ENCODE data around the gene MTO1.
"Not testable (repeated sequence)": the region's sequence is repeated elsewhere in the genome, so short reads cannot be mapped to it uniquely, and the experiment has no call there.

Gene MTO1

GRCh38 chr6:73534628-73535027 lies 73.1 kb downstream of the MTO1 start:
- DNase-seq, result no peak

GRCh38 chr6:73537677-73538076 lies 76.1 kb downstream of the MTO1 start:
- DNase-seq, result no peak

DNA sequence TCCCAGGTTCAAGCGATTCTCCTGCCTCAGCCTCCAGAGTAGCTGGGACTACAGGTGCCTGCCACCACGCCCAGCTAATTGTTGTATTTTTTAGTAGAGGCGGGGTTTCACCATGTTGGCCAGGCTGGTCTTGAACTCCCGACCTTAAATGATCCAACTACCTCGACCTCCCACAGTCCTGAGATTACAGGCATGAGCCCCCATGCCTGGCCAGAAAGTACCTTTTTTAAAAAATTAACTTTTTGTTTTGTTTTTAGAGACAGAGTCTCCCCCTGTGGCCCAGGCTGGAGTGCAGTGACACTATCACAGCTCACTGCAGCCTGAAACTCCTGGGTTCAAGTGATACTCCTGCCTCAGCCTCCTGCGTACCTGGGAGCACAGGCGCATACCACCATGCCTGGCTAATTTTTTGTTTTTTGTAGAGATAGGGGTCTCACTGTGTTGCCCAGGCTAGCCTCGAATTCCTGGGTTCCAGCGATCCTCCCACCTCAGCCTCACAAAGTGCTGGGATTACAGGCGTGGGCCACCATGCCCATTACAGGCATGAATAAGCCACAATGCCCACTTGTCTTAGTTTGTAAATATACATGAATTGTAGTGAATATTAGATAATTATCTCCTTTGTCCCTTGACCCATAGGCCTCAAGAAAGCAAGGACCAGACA lies 76.7 kb downstream of the MTO1 start:
- no peak for DNase-seq

DNA sequence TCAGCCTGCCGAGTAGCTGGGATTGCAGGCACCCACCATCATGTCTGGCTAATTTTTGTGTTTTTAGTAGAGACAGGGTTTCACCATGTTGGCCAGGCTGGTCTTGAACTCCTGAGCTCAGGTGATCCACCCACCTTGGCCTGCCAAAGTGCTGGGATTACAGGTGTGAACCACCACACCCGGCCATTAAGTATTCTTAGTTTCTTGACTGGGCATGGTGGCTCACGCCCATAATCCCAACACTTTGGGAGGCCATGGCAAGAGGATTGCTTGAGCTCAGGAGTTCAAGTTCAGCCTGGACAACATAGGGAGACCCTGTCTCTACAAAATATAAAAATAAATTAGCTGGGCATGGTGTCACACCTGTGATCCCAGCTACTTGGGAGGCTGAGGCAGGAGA lies 80.9 kb downstream of the MTO1 start:
- DNase-seq, result not testable (repeated sequence)

DNA sequence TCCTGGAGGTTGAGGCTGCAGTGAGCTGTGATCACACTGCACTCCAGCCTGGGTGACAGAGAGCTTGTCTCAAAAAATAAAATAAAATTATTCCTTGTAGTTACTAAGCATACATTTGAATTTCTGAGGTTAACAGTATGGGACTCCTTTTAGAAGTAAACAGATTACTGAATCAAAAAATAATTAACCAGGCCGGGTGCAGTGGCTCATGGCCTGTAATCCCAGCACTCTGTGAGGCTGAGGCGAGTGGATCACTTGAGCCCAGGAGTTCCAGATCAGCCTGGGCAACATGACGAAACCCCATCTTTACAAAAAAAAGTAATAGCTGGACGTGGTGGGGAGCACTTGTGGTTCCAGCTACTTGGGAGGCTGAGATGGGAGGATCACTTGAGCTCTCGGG lies 81.4 kb downstream of the MTO1 start:
- DNase-seq, result no peak

DNA sequence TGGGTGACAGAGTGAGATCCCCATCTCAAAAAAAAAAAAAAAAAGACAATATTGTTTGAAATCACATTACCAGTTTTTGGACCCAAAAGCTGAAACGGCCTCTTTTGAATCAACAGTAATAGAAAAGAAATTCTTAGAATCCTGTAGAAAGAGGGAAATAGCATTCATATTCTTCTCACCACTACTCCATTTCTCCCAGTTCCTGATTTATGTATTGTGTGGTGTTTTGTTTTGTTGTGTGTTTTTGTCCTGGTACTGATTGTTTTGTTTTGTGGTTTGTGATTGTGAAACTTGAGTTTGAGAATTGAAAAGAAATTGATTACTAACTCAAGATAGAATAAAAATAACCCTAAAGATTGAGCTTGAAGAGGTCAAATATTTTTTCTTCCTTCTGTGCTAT lies 85.5 kb downstream of the MTO1 start:
- no peak for DNase-seq

- no peak for DNase-seq
These were observed 87.2 kb downstream of the MTO1 start for GRCh38 chr6:73548458-73549446.

DNA sequence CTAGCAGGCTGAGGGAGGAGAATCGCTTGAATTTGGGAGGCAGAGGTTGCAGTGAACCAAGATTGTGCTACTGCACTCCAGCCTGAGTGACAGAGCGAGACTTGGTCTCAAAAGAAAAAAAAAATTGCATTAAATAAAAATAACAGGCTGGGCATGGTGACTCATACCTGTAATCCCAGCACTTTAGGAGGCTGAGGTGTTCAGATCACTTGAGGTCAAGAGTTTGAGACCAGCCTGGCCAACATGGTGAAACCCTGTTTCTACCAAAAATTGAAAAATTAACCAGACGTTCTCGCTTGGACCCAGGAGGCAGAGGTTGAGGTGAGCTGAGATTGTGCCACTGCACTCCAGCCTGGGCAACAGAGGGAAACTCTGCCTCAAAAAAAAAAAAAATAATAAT lies 89.6 kb downstream of the MTO1 start:
- not testable (repeated sequence) for DNase-seq

DNA sequence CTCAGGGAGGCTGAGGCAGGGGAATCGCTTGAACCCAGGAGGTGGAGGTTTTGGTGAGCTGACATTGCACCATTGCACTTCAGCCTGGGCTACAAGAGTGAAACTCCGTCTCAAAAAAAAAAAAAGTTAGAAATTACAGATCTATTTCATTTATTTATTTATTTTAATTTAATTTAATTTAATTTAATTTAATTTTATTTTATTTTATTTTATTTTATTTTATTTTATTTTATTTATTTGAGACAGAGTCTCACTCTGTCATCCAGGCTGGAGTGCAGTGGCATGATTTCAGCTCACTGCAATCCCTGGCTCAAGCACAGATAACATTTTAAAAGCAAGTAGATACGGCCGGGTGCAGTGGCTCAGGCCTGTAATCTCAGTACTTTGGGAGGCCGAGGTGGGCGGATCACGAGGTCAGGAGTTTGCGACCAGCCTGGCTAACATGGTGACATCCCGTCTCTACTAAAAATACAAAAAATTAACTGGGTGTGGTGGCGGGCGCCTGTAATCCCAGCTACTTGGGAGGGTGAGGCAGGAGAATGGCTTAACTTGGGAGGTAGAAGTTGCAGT lies 93.9 kb downstream of the MTO1 start:
- DNase-seq, result not testable (repeated sequence)

DNA sequence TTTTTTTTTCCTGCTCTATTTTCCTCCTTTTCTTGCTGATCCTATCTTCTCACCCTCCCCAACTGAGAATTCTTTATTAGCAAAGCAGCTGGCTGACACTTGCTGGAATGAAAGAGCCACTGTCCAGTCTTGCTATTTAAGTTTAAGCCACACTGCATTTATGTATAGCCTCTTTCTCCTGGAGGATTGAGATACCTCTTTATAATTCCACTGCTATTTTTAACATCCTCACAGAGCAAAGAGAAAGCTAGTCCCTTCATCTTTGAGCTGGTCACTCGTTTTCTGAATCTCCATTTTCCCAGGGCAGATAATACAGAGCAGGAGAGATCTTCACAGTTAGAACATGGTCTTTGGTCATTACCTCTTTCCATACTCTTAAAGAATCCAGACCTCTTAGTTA lies 95.3 kb downstream of the MTO1 start:
- no peak for DNase-seq
